ENCODE results near the gene CEP112.

DNA sequence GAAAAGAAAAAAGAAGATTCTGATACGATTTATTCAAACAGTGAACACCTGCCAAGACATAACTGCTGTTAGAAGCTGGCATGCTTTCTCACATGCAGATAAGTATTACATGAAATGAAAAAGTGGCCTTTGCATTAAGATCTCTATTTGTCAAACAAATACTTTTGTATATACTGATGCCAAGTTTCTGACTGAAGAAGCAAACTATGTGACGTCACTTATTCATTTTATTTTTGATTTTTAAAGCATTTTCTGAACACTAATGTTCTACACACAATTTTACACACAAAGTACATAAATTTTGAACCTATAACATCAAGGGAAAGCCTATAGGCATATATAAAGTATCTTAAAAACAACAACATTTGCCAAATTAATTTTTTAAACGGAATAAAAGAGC, 153.8 kb downstream of the CEP112 start:
- TF ChIP-seq, protein P1, sequence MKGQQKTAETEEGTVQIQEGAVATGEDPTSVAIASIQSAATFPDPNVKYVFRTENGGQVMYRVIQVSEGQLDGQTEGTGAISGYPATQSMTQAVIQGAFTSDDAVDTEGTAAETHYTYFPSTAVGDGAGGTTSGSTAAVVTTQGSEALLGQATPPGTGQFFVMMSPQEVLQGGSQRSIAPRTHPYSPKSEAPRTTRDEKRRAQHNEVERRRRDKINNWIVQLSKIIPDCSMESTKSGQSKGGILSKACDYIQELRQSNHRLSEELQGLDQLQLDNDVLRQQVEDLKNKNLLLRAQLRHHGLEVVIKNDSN (IDR thresholded peaks at IDR 0.05; ENCODE audit: borderline replicate concordance, extremely low read length, insufficient read depth, low read depth, low read length): no peak
- TF ChIP-seq RFX5 (IDR thresholded peaks at IDR 0.05; ENCODE audit: low read depth, low read length): no peak
- TF ChIP-seq ZNF24 (IDR thresholded peaks at IDR 0.05): no peak
- no peak for TF ChIP-seq POLR2A (IDR thresholded peaks at IDR 0.05; ENCODE audit: low read depth, low read length)
- TF ChIP-seq, protein P2, sequence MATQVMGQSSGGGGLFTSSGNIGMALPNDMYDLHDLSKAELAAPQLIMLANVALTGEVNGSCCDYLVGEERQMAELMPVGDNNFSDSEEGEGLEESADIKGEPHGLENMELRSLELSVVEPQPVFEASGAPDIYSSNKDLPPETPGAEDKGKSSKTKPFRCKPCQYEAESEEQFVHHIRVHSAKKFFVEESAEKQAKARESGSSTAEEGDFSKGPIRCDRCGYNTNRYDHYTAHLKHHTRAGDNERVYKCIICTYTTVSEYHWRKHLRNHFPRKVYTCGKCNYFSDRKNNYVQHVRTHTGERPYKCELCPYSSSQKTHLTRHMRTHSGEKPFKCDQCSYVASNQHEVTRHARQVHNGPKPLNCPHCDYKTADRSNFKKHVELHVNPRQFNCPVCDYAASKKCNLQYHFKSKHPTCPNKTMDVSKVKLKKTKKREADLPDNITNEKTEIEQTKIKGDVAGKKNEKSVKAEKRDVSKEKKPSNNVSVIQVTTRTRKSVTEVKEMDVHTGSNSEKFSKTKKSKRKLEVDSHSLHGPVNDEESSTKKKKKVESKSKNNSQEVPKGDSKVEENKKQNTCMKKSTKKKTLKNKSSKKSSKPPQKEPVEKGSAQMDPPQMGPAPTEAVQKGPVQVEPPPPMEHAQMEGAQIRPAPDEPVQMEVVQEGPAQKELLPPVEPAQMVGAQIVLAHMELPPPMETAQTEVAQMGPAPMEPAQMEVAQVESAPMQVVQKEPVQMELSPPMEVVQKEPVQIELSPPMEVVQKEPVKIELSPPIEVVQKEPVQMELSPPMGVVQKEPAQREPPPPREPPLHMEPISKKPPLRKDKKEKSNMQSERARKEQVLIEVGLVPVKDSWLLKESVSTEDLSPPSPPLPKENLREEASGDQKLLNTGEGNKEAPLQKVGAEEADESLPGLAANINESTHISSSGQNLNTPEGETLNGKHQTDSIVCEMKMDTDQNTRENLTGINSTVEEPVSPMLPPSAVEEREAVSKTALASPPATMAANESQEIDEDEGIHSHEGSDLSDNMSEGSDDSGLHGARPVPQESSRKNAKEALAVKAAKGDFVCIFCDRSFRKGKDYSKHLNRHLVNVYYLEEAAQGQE (IDR thresholded peaks at IDR 0.05; ENCODE audit: low read depth, low read length): no peak
- no peak for TF ChIP-seq MAX (IDR thresholded peaks at IDR 0.05; ENCODE audit: low read depth, low read length)

All from GM12878 (cell line).